Osteocyte (in vitro differentiated cells): ENCODE results near the gene MAP4K2. TPM values are rescaled to one million over a fixed set of nuclear protein-coding genes. Genes with fewer than 3 reads are reported as not detected.
A peak's percentile ranks its signal among the peaks of the same experiment; 100 is the strongest.

ENCODE experiments used
- DNase-seq: peaks from one replicate; pipeline ENCODE4 v3.0.0; 2021; ENCODE audit warnings: mixed read lengths; ENCODE audit not compliant: unreplicated experiment; ENCODE audit errors: extremely low spot score
- H3K27ac Mint-ChIP-seq: one replicate; pipeline ENCODE4 v1.8.0; 2021; ENCODE audit warnings: mild to moderate bottlenecking, mixed read lengths; ENCODE audit not compliant: unreplicated experiment
- H3K27me3 Mint-ChIP-seq: one replicate; pipeline ENCODE4 v1.8.0; 2021; ENCODE audit warnings: mixed read lengths; ENCODE audit not compliant: unreplicated experiment
- H3K36me3 Mint-ChIP-seq: one replicate; pipeline ENCODE4 v1.8.0; 2021; ENCODE audit warnings: mixed read lengths; ENCODE audit not compliant: unreplicated experiment
- H3K4me1 Mint-ChIP-seq: one replicate; pipeline ENCODE4 v1.8.0; 2021; ENCODE audit warnings: mixed read lengths; ENCODE audit not compliant: unreplicated experiment
- H3K4me3 Mint-ChIP-seq: one replicate; pipeline ENCODE4 v1.8.0; 2021; ENCODE audit warnings: mild to moderate bottlenecking, moderate library complexity, mixed read lengths; ENCODE audit not compliant: unreplicated experiment
- H3K9me3 Mint-ChIP-seq: one replicate; pipeline ENCODE4 v1.8.0; 2021; ENCODE audit warnings: mixed read lengths; ENCODE audit not compliant: unreplicated experiment
- CTCF ChIP-seq: fragments of 200-600 bp; sonication (generic); IDR thresholded peaks from 2 replicates; pipeline ENCODE4 v1.5.0; 2021; ENCODE audit warnings: antibody characterized with exemption, mild to moderate bottlenecking, moderate library complexity
- total RNA-seq: library from RNA; stranded (reverse); gene quantifications from 2 replicates; pipeline ENCODE4 v1.2.1, GENCODE V29; 2021

The MAP4K2 gene
- total RNA-seq, 1 donor from 2014 or later = 16.0 TPM

GRCh38 chr11:64759131-64759721 lies 43.8 kb downstream of the MAP4K2 start:
- H3K9me3 Mint-ChIP-seq = no peaks in the 10 kb centered on the region
- peaks cover 13% of the 10 kb centered on the region for H3K36me3 Mint-ChIP-seq
- no peaks in the 10 kb centered on the region for H3K27me3 Mint-ChIP-seq
- TF ChIP-seq CTCF = no peak
- peak overlapping the region; percentile 62 for H3K27ac Mint-ChIP-seq
- no peak overlapping the region for H3K4me3 Mint-ChIP-seq
- peaks cover 42% of the 10 kb centered on the region for H3K4me1 Mint-ChIP-seq
- no peak for DNase-seq

GRCh38 chr11:64758330-64759079 lies 44.5 kb downstream of the MAP4K2 start:
- Mint-ChIP-seq H3K9me3 (no peaks in the 10 kb centered on the region), H3K27me3 (no peaks in the 10 kb centered on the region), H3K4me1 (peaks cover 36% of the 10 kb centered on the region), H3K36me3 (peaks cover 11% of the 10 kb centered on the region), H3K27ac (no peak overlapping the region), H3K4me3 (no peak overlapping the region)
- DNase-seq = no peak
- TF ChIP-seq CTCF = no peak

GRCh38 chr11:64757549-64758329 lies 45.3 kb downstream of the MAP4K2 start:
- Mint-ChIP-seq H3K4me3 (no peak overlapping the region), H3K9me3 (no peaks in the 10 kb centered on the region), H3K27ac (no peak overlapping the region), H3K4me1 (peaks cover 30% of the 10 kb centered on the region), H3K27me3 (no peaks in the 10 kb centered on the region), H3K36me3 (peaks cover 7% of the 10 kb centered on the region)
- TF ChIP-seq CTCF = no peak
- DNase-seq = no peak

GRCh38 chr11:64755681-64756361 lies 47.2 kb downstream of the MAP4K2 start:
- Mint-ChIP-seq H3K4me3 (no peak overlapping the region), H3K36me3 (no peaks in the 10 kb centered on the region), H3K27me3 (no peaks in the 10 kb centered on the region), H3K27ac (no peak overlapping the region), H3K4me1 (peaks cover 18% of the 10 kb centered on the region), H3K9me3 (no peaks in the 10 kb centered on the region)
- no peak for DNase-seq
- TF ChIP-seq CTCF = no peak
